ENCODE data around the gene PRCP. TPM values are rescaled to one million over a fixed set of nuclear protein-coding genes. Genes with fewer than 3 reads are reported as not detected.

PRCP gene
- polyA plus RNA-seq, 1 of the 3 experiments (the other 2 are of a cell fraction) = 65.0 TPM

DNA sequence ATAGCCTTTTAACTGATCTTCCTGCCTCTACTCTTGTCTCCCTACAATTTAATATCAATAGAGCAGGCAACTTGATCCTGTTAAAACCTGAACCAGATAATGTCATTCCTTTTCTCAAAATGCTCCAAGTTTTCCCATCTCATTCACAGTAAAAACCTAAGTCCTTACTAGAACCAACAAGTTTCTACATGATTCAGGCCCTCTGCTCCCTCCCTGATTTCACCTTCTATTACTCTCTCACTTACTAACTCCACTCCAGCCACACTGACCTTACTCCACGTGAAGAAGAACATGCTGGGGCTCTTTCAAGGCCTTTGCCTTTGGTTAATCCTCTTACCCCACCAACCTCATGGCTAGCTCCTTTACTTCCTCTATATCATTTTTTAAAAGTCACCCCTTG, 71.1 kb downstream of the PRCP start:
- no peaks in the 10 kb centered on the region for H4K20me1 ChIP-seq (ENCODE audit: insufficient read depth)
- peaks cover 7 to 8% of the 10 kb centered on the region in 2 experiments for H3K36me3 ChIP-seq (replicated peaks in 1 of 2; ENCODE audit: control insufficient read depth in 1 of 2, insufficient read depth in 2 of 2, low read length in 1 of 2)
- no peaks in the 10 kb centered on the region for H3K27me3 ChIP-seq (ENCODE audit: insufficient read depth)
- DNase-seq = no peak
- POLR2A ChIA-PET = no interaction called here
- CTCF ChIA-PET = no interaction called here
- H3F3A ChIP-seq (replicated peaks; ENCODE audit: insufficient read depth) = no peaks in the 10 kb centered on the region
- H3K9me2 ChIP-seq = no peaks in the 10 kb centered on the region
- no peak for TF ChIP-seq MXI1 (IDR thresholded peaks at IDR 0.05; ENCODE audit: low read depth, low read length)
- TF ChIP-seq, protein P1, sequence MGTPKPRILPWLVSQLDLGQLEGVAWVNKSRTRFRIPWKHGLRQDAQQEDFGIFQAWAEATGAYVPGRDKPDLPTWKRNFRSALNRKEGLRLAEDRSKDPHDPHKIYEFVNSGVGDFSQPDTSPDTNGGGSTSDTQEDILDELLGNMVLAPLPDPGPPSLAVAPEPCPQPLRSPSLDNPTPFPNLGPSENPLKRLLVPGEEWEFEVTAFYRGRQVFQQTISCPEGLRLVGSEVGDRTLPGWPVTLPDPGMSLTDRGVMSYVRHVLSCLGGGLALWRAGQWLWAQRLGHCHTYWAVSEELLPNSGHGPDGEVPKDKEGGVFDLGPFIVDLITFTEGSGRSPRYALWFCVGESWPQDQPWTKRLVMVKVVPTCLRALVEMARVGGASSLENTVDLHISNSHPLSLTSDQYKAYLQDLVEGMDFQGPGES (IDR thresholded peaks at IDR 0.05; ENCODE audit: low read depth, low read length) = no peak
- TF ChIP-seq SIN3A (IDR thresholded peaks at IDR 0.05; ENCODE audit: borderline replicate concordance, low read depth, low read length) = no peak
- TF ChIP-seq, protein P2, sequence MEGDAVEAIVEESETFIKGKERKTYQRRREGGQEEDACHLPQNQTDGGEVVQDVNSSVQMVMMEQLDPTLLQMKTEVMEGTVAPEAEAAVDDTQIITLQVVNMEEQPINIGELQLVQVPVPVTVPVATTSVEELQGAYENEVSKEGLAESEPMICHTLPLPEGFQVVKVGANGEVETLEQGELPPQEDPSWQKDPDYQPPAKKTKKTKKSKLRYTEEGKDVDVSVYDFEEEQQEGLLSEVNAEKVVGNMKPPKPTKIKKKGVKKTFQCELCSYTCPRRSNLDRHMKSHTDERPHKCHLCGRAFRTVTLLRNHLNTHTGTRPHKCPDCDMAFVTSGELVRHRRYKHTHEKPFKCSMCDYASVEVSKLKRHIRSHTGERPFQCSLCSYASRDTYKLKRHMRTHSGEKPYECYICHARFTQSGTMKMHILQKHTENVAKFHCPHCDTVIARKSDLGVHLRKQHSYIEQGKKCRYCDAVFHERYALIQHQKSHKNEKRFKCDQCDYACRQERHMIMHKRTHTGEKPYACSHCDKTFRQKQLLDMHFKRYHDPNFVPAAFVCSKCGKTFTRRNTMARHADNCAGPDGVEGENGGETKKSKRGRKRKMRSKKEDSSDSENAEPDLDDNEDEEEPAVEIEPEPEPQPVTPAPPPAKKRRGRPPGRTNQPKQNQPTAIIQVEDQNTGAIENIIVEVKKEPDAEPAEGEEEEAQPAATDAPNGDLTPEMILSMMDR (IDR thresholded peaks at IDR 0.05) = no peak
- no peaks in the 10 kb centered on the region for H3K9me3 ChIP-seq
- H3K4me1 ChIP-seq (ENCODE audit: control insufficient read depth in 1 of 2, insufficient read depth in 2 of 2, low read depth in 1 of 2, low read length in 1 of 2) = no peaks in the 10 kb centered on the region
- 79% methylated on average over 1 of the region's 1 CpG for WGBS (ENCODE audit: low lambda C conversion rate)
- no peak overlapping the region for H2AFZ ChIP-seq (ENCODE audit: low read depth)
- no peak overlapping the region for H3K4me2 ChIP-seq
- H3K27ac ChIP-seq (ENCODE audit: low read depth in 2 of 2, low read length in 1 of 2) = no peak overlapping the region
- H3K9ac ChIP-seq = no peak overlapping the region
- no peak overlapping the region for H3K4me3 ChIP-seq (ENCODE audit: low read depth in 2 of 2, low read length in 1 of 2)
- H3K79me2 ChIP-seq (ENCODE audit: insufficient read depth) = no peaks in the 10 kb centered on the region

DNA sequence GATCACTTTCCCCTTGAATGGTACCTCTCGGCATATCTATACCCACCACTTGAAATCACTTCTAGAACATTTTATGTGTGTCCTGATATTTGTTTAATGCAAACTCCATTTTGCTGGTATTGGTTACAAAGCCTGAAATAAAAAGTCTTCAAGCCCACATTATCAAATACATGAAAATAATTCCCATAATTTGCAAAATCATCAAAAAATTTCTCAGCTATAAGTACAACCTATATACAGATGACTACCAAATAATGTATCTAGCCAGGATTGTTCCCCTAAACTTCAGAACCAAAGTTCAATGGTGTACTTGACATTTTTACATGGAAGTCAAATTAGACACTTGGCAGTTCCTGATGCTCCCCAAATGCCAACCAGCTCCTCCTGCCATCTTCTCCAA, 71.8 kb downstream of the PRCP start:
- H3K9me2 ChIP-seq = no peaks in the 10 kb centered on the region
- CTCF ChIA-PET = no interaction called here
- H3K4me3 ChIP-seq (ENCODE audit: low read depth in 2 of 2, low read length in 1 of 2) = no peak overlapping the region
- H3K4me1 ChIP-seq (ENCODE audit: control insufficient read depth in 1 of 2, insufficient read depth in 2 of 2, low read depth in 1 of 2, low read length in 1 of 2) = no peaks in the 10 kb centered on the region
- DNase-seq = no peak
- no peaks in the 10 kb centered on the region for H3K27me3 ChIP-seq (ENCODE audit: insufficient read depth)
- H4K20me1 ChIP-seq (ENCODE audit: insufficient read depth) = no peaks in the 10 kb centered on the region
- no peak overlapping the region for H2AFZ ChIP-seq (ENCODE audit: low read depth)
- H3K9me3 ChIP-seq = no peaks in the 10 kb centered on the region
- H3K79me2 ChIP-seq (ENCODE audit: insufficient read depth) = no peaks in the 10 kb centered on the region
- WGBS (ENCODE audit: low lambda C conversion rate) = 96% methylated on average over 1 of the region's 1 CpG
- H3F3A ChIP-seq (replicated peaks; ENCODE audit: insufficient read depth) = no peaks in the 10 kb centered on the region
- H3K27ac ChIP-seq (ENCODE audit: low read depth in 2 of 2, low read length in 1 of 2) = no peak overlapping the region
- H3K4me2 ChIP-seq = no peak overlapping the region
- POLR2A ChIA-PET = no interaction called here
- peaks cover 7 to 8% of the 10 kb centered on the region in 2 experiments for H3K36me3 ChIP-seq (replicated peaks in 1 of 2; ENCODE audit: control insufficient read depth in 1 of 2, insufficient read depth in 2 of 2, low read length in 1 of 2)
- TF ChIP-seq, protein P3, sequence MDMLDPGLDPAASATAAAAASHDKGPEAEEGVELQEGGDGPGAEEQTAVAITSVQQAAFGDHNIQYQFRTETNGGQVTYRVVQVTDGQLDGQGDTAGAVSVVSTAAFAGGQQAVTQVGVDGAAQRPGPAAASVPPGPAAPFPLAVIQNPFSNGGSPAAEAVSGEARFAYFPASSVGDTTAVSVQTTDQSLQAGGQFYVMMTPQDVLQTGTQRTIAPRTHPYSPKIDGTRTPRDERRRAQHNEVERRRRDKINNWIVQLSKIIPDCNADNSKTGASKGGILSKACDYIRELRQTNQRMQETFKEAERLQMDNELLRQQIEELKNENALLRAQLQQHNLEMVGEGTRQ (IDR thresholded peaks at IDR 0.05; ENCODE audit: borderline replicate concordance, low read depth, low read length) = no peak
- TF ChIP-seq RCOR1 (IDR thresholded peaks at IDR 0.05; ENCODE audit: low read length) (no peak), JUND (IDR thresholded peaks at IDR 0.05) (no peak), GABPA (IDR thresholded peaks at IDR 0.05; ENCODE audit: low read depth) (no peak), POLR2AphosphoS5 (IDR thresholded peaks at IDR 0.05; ENCODE audit: low read depth, low read length) (no peak), CHD2 (IDR thresholded peaks at IDR 0.05; ENCODE audit: low read length, partially characterized antibody) (no peak), GATA2 (CRISPR knock-in tag; IDR thresholded peaks at IDR 0.05) (no peak)
- TF ChIP-seq, protein P2 (IDR thresholded peaks at IDR 0.05) = no peak
- TF ChIP-seq, protein P4, sequence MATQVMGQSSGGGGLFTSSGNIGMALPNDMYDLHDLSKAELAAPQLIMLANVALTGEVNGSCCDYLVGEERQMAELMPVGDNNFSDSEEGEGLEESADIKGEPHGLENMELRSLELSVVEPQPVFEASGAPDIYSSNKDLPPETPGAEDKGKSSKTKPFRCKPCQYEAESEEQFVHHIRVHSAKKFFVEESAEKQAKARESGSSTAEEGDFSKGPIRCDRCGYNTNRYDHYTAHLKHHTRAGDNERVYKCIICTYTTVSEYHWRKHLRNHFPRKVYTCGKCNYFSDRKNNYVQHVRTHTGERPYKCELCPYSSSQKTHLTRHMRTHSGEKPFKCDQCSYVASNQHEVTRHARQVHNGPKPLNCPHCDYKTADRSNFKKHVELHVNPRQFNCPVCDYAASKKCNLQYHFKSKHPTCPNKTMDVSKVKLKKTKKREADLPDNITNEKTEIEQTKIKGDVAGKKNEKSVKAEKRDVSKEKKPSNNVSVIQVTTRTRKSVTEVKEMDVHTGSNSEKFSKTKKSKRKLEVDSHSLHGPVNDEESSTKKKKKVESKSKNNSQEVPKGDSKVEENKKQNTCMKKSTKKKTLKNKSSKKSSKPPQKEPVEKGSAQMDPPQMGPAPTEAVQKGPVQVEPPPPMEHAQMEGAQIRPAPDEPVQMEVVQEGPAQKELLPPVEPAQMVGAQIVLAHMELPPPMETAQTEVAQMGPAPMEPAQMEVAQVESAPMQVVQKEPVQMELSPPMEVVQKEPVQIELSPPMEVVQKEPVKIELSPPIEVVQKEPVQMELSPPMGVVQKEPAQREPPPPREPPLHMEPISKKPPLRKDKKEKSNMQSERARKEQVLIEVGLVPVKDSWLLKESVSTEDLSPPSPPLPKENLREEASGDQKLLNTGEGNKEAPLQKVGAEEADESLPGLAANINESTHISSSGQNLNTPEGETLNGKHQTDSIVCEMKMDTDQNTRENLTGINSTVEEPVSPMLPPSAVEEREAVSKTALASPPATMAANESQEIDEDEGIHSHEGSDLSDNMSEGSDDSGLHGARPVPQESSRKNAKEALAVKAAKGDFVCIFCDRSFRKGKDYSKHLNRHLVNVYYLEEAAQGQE (IDR thresholded peaks at IDR 0.05; ENCODE audit: low read depth, low read length) = no peak
- TF ChIP-seq, protein P1 (IDR thresholded peaks at IDR 0.05; ENCODE audit: low read depth, low read length) = no peak
- no peak overlapping the region for H3K9ac ChIP-seq

Data from SK-N-SH (cell line).